Activated B cell treated with CpG ODN at 0.5 μM for 24 hours (primary cell): ENCODE measurements around the gene GALNS. TPM values are rescaled to one million over a fixed set of nuclear protein-coding genes. Genes with fewer than 3 reads are reported as not detected.
A peak's percentile ranks its signal among the peaks of the same experiment; 100 is the strongest.

Experiments
- ATAC-seq: fragments of 200-7000 bp; cut with Tn5 transposase; one replicate; pipeline ENCODE4 v1.10.0; 2021; ENCODE audit warnings: low read depth, mild to moderate bottlenecking, moderate library complexity
- CTCF ChIA-PET: fragments of 350-600 bp; sonication (Branson Sonifier 250); formaldehyde crosslinking; loops from one replicate; lab custom pipeline; 2021; ENCODE audit warnings: antibody characterized with exemption; lab: Charles Lee
- POLR2A ChIA-PET: fragments of 350-600 bp; sonication (Branson Sonifier 250); formaldehyde crosslinking; loops from one replicate; lab custom pipeline; 2021; ENCODE audit warnings: antibody characterized with exemption; lab: Charles Lee
- DNase-seq: peaks from one replicate; pipeline ENCODE4 v3.0.0; 2022
- H3K27ac Mint-ChIP-seq: one replicate; pipeline ENCODE4 v1.8.0; 2020; ENCODE audit warnings: mixed read lengths
- H3K27me3 Mint-ChIP-seq: one replicate; pipeline ENCODE4 v1.8.0; 2021; ENCODE audit warnings: mixed read lengths
- H3K36me3 Mint-ChIP-seq: one replicate; pipeline ENCODE4 v1.8.0; 2021; ENCODE audit warnings: low read depth, mixed read lengths
- H3K4me1 Mint-ChIP-seq: one replicate; pipeline ENCODE4 v1.8.0; 2021; ENCODE audit warnings: mixed read lengths
- H3K4me3 Mint-ChIP-seq: one replicate; pipeline ENCODE4 v1.8.0; 2020; ENCODE audit warnings: mild to moderate bottlenecking, mixed read lengths
- H3K9me3 Mint-ChIP-seq: one replicate; pipeline ENCODE4 v1.8.0; 2020; ENCODE audit warnings: mixed read lengths
- CTCF ChIP-seq: fragments of 200-600 bp; IDR thresholded peaks from one replicate; pipeline ENCODE4 v1.8.0; 2022; ENCODE audit warnings: antibody characterized with exemption, mild to moderate bottlenecking
- intact Hi-C: fragments of 100-400 bp; cut with micrococcal nuclease; formaldehyde crosslinking; loops from one replicate; pipeline ENCODE4 v1.15.1; 2024
- total RNA-seq: library from RNA; stranded (reverse); gene quantifications from 2 replicates; pipeline ENCODE4 v1.2.3, GENCODE V29; 2022

Gene GALNS
- total RNA-seq, 1 donor from 2014 or later, result 48.3 TPM

GRCh38 chr16:88883946-88884345 is 27.2 kb upstream of the GALNS start:
- DNase-seq (no peak), ATAC-seq (no peak)
- ChIA-PET POLR2A (interaction anchor here (0.6 to 0.7 kb wide), 2 partner anchors 692 to 834 kb away, joined by 3 to 5 read pairs; partner anchors contain the start of gene CPNE7), CTCF (no interaction called here)
- Mint-ChIP-seq H3K4me3 (no peak overlapping the region), H3K27me3 (no peaks in the 10 kb centered on the region), H3K4me1 (peaks cover 10% of the 10 kb centered on the region), H3K9me3 (no peaks in the 10 kb centered on the region), H3K36me3 (peaks cover 55% of the 10 kb centered on the region), H3K27ac (no peak overlapping the region)
- TF ChIP-seq CTCF, result no peak
- intact Hi-C loops, result no loop called here

GRCh38 chr16:88883117-88883895 is 26.6 kb upstream of the GALNS start:
- DNase-seq (no peak), ATAC-seq (no peak)
- Mint-ChIP-seq H3K27me3 (no peaks in the 10 kb centered on the region), H3K9me3 (no peaks in the 10 kb centered on the region), H3K27ac (peak overlapping the region; percentile 12), H3K36me3 (peaks cover 59% of the 10 kb centered on the region), H3K4me1 (peaks cover 10% of the 10 kb centered on the region), H3K4me3 (no peak overlapping the region)
- ChIA-PET CTCF (no interaction called here), POLR2A (interaction anchor here (0.6 to 0.7 kb wide), 2 partner anchors 692 to 834 kb away, joined by 3 to 5 read pairs; partner anchors contain the start of gene CPNE7)
- no peak for TF ChIP-seq CTCF
- intact Hi-C loops, result no loop called here

- POLR2A ChIA-PET, result no interaction called here
- ATAC-seq (peak; percentile 61), DNase-seq (no peak)
- H3K27ac Mint-ChIP-seq, result no peak overlapping the region
- H3K27me3 Mint-ChIP-seq, result no peaks in the 10 kb centered on the region
- CTCF ChIA-PET, result no interaction called here
- no peak for TF ChIP-seq CTCF
- H3K4me3 Mint-ChIP-seq, result no peak overlapping the region
- H3K9me3 Mint-ChIP-seq, result no peaks in the 10 kb centered on the region
- H3K4me1 Mint-ChIP-seq, result peaks cover 7% of the 10 kb centered on the region
- intact Hi-C loops, result no loop called here
- H3K36me3 Mint-ChIP-seq, result peaks cover 67% of the 10 kb centered on the region
Observed at GRCh38 chr16:88882358-88883030, 25.7 kb upstream of the GALNS start.

GRCh38 chr16:88881675-88882357 is 25.1 kb upstream of the GALNS start:
- peaks cover 66% of the 10 kb centered on the region for H3K36me3 Mint-ChIP-seq
- DNase-seq (no peak), ATAC-seq (no peak)
- ChIA-PET CTCF (no interaction called here), POLR2A (no interaction called here)
- H3K9me3 Mint-ChIP-seq, result no peaks in the 10 kb centered on the region
- no peak overlapping the region for H3K4me3 Mint-ChIP-seq
- no peak for TF ChIP-seq CTCF
- H3K27ac Mint-ChIP-seq, result no peak overlapping the region
- peaks cover 7% of the 10 kb centered on the region for H3K4me1 Mint-ChIP-seq
- H3K27me3 Mint-ChIP-seq, result no peaks in the 10 kb centered on the region
- intact Hi-C loops, result no loop called here
